HG03103 (cell line): ENCODE results near the gene TCEANC2.

Experiments used
- ATAC-seq: cut with Tn5 transposase; IDR thresholded peaks from one replicate; pipeline ENCODE4 v1.9.1; 2021; ENCODE audit warnings: low read depth; ENCODE audit not compliant: unreplicated experiment

Gene TCEANC2

DNA sequence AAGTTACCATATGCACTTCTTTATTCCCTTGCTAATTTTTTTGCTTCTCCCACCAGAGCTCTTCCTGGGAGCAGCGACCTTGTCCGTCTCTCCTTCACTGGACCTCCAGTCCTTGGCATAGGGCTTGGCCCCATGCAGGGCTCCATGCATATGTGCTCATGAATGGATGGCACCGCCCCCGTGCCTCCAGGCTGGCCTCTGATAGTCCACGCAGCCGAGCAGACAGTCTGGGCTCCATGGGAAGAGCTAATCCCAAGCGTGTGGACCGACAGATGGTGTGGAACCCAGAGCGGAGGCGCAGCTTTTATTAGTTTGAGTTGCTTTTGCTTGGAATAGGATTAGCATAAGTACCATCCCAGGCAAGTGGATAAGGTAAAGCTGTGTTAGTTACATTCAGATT is 57.6 kb downstream of the TCEANC2 start:
- no peak for ATAC-seq

DNA sequence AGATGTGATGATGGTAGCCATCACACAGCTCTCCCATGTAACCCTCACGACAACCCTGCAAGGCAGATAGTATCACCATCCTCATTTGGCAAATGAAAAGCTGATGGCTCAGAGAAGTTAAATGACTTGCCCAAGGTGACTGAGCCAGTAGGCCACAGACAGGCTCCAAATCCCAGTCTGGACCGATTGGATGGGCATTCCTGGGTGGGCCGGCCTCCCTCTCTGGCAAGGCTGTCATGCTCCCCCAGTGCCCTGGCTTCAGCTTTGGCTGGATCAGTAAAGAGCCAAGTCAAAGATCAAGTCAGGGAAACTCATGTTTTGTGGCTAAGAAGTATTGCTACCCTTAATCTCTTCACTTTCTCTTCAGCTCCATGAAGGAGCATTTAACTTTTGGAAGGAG is 58.2 kb downstream of the TCEANC2 start:
- ATAC-seq = no peak

DNA sequence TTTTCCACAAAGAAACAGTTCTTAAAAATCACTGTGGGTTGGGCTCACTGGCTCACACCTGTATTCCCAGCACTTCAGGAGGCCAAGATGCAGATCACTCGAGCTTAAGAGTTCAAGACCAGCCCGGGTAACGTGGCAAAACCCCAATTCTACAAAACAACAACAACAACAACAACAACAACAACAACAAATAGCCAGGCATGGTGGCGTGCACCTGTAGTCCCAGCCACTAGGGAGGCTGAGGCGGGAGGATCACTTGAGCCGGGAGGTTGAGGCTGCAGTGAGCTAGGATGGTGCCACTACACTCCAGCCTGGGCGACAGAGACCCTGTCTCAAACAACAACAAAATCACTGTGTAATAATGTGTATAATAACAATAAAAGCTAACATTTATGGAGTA is 58.6 kb downstream of the TCEANC2 start:
- no peak for ATAC-seq

DNA sequence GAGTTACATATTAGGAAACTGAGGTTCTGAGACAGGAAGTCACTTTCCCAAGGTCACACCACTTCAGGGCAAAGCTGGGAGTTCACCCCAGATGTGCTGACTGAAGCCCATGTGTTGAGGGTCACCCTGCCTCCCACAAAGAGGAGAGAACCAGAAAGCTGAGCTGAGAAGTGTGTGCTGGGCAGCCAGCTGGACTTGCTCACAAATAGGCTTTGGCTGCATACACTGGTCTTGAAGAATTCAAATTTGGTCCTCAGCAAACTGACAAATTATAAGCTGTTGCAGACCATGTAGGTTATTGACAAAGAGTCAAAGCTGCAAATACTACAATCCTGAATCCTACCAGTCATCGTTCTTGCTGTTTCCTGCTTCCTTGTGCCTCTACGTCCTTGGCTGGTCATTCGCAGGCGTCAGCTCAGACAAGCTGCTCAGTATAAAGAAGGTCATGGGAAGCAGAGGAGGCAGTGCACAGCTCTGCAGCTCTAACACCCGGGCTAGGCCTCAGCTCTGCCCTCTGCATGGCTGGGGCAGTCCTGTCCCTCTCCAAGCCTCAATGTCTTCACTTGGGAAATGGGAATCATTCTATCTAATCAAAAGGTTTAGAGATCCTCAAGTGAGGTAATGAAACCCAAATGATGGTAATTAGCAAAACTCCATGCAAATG is 59.4 kb downstream of the TCEANC2 start:
- ATAC-seq = no peak

DNA sequence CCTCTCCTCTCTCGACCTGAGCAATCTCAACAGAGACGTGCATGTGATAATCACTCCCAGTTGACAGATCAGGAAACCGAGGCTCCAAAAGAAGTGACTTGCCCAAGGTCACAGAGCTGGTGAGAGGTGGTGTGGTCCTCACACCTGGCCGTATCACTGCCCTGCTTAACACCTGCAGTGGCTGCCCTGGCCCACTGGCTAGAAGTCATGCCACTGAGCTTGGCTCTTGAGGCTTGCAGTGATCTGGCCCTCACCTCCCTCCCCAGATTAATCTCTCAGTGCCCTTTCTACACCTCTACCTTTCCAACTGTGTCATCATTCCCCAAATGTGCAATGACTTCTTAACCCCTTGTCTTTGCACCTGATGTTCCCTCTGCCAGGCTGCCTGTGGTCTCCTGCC is 60.6 kb downstream of the TCEANC2 start:
- no peak for ATAC-seq

DNA sequence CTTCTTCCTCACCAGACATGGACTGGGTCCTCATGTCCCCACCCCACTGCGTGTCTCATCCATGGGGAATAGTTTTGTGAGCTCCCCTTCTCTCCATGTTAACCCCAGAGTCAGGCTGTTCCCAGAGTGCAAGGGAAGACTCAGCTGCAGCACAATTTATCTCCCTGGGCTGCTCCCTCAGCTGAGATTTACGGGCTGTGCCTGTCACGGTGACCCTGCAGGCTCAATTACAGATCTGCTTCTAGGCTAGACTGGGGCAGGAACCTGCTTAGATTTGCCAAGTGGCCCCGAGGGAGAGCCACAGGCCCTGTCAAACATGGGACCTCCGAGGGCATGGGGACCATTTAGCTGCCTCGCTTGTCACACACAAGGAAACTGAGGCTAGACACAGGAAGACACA is 61.5 kb downstream of the TCEANC2 start:
- no peak for ATAC-seq

DNA sequence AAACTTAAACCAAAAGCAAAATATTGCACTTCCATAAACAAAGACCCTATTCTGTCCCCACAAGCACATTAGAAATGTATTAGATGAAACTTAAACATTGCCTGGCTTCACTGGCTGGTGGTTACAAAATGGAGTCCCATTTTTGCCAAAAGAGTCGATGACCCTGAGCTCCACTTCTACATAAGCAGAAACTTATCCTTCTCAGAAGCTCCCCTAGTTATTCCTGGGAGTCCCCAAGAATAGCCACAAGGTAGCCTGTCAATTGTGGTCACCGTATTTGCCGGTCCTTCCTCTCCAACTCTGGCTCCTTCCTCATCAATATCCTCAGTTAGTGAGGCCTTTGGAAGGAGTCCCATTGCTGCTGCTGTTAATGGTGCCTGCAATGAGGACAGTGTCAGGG is 62.1 kb downstream of the TCEANC2 start:
- no peak for ATAC-seq

DNA sequence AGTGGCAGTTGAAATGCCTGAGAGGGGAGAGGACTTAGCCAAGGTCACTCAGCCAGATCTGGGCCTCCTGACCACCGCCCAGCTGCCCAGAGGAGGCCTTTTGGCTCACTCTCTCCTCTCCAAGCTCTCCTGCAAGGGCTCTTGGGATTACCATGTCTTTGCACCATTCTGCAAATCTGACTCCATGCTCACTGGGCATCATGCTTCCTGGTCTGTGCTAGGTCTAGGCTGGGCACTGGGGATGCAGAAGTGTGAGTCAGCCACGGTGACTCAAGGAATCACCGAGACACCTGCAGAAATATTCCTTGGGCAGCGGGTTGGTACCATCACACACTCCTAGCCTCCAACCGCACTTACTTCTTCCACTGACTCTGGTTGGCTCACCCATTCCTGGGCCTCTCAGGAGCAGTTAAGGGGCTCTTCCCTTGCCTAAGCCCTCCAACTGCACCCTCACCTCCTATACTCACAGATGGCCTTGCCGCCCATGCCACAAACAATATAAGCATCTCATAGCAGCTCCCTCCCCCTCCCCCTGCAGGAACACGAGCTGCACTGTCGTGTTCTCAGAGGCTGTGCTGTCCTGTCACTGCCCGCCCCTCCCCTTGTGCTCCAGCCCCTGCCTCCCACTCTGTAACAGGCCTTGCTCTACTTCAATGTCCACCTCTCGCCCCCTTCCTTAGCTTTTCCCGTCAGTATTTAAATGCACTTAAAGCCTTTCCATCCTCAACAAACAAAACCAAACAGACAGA is 64.6 kb downstream of the TCEANC2 start:
- no peak for ATAC-seq

DNA sequence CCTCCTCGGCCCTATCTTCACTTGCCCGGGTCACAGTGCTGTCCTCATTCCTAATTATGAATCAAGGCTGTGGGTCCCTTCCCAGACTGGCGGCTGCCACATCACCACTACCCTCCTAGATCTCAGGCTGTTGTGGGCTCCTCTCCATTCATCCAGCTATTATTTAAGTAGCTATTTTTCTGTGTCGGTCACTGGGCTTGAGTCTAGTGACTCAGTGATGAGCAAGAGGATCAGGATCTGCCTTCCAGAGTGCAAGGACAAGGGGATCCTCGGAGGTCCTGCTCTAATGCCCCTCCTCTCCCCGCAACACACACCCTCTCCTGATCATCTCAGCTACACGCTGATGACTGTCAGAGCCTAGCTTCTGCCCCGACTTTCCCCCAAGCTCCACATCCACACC is 65.3 kb downstream of the TCEANC2 start:
- ATAC-seq = no peak

DNA sequence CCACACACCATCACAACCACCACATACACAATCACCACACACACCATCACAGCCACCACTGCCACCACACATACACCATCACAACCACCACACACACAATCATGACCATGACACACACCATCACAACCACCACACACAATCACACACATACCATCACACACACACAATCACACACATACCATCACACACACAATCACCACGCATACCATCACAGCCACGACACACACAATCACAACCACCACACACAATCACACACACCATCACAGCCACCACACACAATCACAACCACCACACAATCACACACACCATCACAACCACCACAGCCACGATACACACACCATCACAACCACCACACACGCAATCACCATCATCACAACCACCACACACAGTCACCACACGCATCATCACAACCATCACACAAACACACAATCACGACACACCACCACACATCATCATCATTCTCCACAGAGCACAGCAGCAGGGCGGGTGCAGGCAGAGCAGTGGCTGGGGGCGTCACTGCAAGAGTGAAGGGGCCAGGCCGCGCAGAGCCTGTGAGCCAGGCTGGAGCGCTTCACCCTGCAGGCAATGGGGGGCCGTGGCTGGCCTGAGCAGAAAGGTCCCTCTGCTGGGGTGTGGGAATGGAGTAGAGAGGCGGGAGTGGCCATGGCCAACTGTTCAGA is 66.8 kb downstream of the TCEANC2 start:
- no peak for ATAC-seq

DNA sequence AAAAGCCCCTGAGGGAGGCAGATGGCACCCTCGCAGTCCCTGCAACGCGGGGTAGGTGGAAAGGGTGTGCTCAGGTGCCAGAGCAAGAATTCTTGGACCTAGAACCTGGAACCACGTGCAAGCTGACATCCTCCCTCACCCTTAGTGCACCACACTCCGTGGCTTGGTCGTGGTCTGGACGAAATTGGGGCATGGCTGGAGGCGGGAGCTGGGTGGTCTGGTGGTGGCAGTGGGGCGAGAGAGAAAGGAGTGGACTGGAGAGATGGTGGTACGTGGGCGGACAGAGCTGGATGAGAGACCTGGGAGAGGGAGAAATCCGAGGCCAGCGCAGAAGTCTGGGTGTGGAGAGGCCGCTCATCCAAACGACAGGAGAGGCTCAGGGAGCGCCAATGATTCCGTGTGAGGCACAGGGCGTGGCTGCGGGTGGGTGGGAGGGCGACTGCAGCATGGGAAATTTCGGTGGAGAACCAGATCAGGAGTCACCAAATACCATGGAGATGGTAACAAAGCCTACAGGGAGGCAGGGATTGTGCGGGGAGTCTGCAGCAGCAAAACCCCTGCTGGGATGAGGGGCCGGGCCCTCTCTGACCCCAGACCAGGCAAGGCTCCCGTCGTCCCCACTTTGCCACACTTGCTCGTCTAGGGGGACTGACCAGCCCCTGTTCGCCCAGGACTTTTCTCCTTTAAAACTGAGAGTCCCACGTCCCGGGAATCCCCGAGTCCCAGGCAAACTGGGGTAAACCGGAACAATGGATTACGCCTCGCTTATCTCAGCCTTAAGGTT is 67.5 kb downstream of the TCEANC2 start:
- ATAC-seq = no peak

DNA sequence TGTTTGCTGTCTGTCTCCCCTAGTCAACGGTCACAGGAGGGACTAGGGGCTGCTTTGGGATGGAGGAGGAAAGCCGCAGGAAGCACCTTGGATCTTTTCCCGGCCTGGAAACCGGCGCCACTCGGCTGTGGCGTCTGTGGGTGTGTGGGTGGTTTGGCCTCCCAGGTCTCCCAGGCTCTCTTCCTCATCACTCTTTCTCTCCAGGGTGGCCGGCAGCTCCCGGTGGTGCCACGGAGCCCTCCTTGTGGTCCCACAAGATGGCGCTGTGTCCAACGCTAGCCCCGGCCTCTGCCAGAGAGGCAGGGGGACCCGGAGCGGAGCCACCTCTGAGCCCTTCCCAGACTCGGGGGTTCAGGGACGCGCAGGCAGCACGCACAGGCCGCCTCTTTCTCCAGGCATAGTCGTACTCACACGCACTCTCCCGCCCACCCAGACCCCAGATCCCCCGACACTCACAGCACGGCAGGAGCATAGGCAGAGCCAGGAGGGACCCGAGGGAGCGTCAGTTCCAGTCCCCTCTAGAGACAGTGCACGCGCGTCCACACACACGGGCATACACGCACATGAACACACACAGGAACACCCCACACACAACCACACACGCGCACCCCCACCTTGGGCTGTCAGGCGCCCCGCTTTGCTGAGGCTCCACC is 68.2 kb downstream of the TCEANC2 start:
- ATAC-seq = no peak

DNA sequence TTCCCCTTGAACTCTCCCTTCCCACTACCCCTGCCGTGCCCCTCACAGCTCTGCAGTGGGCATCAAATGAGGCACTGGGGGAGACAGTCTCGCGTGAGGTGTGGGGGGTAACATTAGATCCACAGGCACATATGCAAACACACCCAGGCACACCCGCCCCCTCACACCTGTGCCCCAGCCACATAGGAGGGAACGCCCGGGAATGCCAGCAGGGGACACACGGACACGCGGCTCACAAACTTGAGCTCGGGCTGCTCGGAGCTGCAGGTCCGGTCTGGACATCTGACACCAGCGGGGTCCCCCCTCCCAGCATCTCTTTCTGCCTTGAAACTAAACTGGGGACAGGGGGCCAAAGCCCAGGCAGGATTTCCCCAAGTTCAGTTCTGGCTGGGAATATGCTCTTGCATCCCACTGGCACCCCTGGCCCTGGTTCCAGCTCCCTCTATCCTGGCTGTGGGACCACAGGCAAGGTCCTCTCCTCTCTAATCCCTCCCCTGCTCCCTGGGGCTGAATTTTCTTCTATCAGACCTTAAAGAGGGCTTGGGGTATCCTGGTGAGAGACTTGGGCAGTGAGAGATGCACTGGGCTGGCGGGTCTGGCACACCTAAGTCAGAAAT is 68.8 kb downstream of the TCEANC2 start:
- ATAC-seq = no peak

DNA sequence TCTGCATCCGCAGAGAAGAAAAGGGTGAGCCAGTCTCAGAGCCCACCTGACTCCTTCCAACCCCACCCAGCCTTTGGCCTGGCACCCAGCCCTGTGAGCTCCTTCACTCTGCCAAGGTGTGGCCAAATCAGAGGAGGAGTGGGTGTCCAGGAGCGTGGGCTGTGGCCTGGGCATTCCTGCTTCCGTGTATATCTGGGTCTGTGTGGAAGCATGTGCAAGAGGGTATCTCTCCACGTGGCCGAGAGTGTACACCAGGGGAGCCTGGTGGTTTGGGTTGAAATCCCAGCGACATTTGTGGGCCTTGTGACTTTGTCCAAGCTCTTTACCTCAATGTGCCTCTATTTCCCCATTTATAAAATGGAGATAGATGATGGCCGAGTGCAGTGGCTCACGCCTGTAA is 69.6 kb downstream of the TCEANC2 start:
- no peak for ATAC-seq

DNA sequence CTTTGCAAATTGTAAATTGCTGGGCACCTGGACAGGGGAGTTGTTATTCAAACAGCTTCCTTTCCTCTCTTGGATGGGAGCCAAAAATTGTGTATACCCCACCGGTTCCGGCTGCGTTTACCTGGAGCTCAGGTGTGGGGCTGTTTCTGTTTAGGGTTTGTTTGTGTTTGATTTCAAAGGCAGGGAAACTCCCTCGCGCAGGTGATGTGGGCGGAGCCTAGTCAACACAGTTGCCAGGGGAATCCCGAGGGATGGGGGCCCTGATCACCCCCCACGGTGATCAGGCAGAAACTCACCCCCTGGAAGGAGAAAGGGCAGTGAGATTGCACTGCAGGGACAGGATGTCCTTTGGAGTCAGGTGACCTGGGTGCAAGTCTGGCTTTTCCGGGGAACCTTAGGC is 71.1 kb downstream of the TCEANC2 start:
- no peak for ATAC-seq

DNA sequence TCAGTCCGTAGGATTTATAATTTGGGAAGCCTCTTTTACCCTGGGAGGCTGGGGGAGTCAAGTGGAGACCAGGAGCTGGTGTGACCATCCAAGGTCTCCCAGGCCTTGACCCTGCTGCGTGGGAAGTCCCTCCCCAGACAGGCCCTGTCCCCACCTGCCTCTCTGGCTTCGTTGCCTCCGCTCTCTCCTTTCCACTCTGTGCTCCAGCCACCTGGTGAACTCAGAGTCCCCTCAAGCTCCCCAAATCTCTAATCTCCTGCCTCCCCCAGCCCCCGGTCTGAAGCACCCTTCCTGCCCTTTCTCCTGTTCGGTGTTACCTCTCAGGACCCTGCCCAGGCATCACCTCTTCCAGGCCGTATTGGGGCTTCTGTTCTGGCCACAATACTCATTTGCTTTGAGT is 71.5 kb downstream of the TCEANC2 start:
- no peak for ATAC-seq

DNA sequence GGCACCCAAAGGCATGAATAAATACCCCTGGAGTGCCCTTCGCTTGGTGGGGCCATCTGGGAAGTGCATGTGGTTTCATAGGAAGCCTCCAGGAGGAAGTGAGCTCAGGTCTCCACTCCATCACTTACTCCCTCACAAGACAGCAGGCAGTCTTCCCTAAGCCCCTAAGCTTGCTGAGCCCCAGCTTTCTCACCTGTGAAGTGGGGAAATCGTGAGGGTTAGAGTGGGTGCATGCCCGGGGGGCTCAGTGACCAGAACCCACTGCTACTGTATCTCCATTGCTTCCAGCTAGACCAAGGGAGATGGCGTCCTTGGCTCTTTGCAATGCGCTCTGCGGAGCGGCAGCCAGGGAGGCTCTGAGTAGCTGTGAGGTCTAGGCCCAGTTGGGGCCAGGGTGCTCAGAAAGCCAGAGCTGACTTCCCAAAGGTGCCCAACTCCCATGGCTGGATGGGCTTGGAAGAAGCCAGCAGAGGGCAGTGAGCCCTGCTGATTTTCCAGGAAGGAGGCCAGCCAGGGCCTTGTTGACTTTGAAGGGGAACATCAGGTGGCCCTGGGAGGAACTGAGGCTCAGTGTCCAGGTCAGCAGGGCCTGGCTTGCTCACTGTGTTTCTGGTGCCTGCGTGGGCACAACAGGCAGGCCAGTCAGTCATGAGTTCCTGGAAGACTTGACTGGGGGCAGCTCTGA is 72.1 kb downstream of the TCEANC2 start:
- ATAC-seq = no peak

DNA sequence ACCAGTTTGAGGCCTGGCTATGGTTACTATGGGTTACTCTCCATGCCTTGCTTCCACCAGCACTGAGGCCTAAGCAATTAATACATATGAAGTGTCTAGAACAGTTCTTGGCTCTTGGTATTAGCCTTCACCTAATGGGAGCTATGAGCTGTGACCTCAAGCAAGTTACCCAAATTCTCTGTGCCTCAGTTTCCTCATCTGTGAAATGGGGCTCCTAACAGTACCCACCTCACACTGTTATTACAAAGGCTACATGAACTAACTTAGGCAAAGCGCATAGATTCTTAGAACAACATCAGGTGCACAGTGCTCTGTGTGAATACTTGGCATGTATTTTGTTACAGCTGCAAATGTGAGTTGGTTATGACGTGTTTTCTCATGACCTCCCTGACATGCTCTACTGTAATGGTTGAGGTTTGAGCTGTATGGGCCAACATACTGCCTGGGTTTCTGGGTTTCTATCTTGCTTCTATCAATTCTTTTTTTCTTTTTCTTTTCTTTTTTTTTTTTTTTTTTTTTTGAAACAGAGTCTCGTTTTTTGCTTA is 72.9 kb downstream of the TCEANC2 start:
- ATAC-seq = no peak

DNA sequence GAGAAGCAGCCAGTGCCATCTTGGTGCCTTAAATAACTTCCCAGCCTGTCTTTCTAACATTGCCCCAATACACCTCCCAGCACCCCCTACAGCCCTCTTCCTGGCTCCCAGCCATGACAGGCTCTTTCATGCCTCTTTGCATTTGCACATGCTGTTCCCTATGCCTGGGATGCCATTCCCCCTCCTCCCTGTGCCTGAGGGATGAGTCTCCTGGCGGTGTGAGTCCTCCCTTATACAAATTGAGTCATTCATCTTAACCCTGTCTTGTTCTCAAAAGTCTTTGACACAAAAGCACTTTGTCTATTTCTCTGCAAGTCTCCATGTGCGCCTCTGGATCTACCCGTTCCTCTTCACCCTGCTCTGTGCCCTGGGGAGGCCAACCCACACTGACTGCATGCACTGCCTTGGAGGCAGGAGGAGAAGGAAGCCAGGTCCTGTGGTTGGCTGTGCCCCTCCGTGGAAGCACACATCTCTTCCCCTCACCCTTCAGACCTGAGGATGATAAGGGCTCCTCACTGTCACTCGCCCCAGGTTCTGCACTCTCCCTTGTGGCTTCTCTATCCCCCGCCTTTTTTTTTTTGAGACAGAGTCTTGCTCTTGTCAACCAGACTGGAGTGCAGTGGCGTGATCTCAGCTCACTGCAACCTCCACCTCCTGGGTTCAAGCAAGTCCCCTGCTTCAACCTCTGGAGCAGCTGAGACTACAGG is 74.3 kb downstream of the TCEANC2 start:
- no peak for ATAC-seq
